Measurements from ENCODE around the gene TMTC1. TPM values are rescaled to one million over a fixed set of nuclear protein-coding genes. Genes with fewer than 3 reads are reported as not detected.

Gene TMTC1
- total RNA-seq, 1 experiment from 2014 or later, result 6.1 TPM

DNA sequence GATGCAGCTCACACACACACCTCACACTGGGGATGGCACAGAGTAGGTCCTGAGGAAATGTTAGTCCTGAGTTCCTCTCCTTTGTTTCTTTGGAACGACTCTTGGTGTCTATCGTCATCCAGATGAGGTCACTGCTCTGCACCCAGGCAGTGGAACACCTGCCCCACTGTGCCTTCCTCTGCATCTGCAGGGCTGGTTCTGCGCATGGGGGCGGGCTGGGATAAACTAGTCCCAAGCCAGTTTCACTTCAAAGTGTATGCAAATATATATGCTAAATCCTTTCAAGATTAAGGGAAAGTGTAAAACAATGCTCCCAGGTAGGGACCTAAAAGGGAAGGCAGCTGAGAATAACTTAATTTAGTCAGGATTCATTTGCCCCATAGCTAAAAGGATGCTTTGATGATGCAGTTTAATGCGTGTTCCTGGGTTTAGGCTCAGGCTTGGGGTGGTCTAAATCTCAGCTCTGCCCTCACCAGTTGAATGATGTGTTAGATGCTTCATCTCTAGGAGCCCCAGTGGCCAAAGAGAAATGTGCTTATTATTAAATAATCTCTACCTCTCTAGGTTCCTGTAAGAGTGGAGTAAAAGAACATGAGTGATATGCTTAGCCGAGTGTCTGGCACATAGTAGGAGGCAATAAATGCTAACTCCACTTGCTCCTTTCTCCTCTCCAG, 239.2 kb downstream of the TMTC1 start:
- BruUV-seq (replicated peaks), result no TSS peak

GRCh38 chr12:29543036-29543435, 240.7 kb downstream of the TMTC1 start:
- no TSS peak for BruUV-seq (replicated peaks)
- CTCF ChIA-PET, result no interaction called here
- Histone ChIP-seq H3K4me3 (ENCODE audit: low read depth, low read length, poor library complexity, severe bottlenecking) (no peak overlapping the region), H3K9me3 (ENCODE audit: low read depth, low read length, poor library complexity, severe bottlenecking) (no peaks in the 10 kb centered on the region), H3K4me1 (ENCODE audit: insufficient read depth, low read length, poor library complexity, severe bottlenecking) (no peaks in the 10 kb centered on the region), H3K27me3 (replicated peaks; ENCODE audit: insufficient read depth, low read depth, low read length, poor library complexity) (no peaks in the 10 kb centered on the region), H3K27ac (ENCODE audit: low read depth, low read length, poor library complexity, severe bottlenecking) (no peak overlapping the region), H3K36me3 (ENCODE audit: insufficient read depth, low read length, poor library complexity, severe bottlenecking) (no peaks in the 10 kb centered on the region)
- no peak for DNase-seq (ENCODE audit: low spot score)
- no peak for TF ChIP-seq CTCF (conservative IDR thresholded peaks at IDR 0.05; ENCODE audit: low read depth, low read length)
- POLR2A ChIA-PET (ENCODE audit: low non-redundant PET), result no interaction called here
- intact Hi-C loops (cut with micrococcal nuclease; ENCODE audit: unreplicated experiment), result no loop called here

More for the DNA sequence above, 239.2 kb downstream of the TMTC1 start:
- no peak overlapping the region for H3K27ac ChIP-seq (ENCODE audit: low read depth, low read length, poor library complexity, severe bottlenecking)
- POLR2A ChIA-PET (ENCODE audit: low non-redundant PET), result no interaction called here
- TF ChIP-seq EZH2 (IDR thresholded peaks at IDR 0.05; ENCODE audit: borderline replicate concordance, low read depth, low read length, poor library complexity, severe bottlenecking) (no peak), CTCF (conservative IDR thresholded peaks at IDR 0.05; ENCODE audit: low read depth, low read length) (no peak)
- CTCF ChIA-PET, result no interaction called here
- no peaks in the 10 kb centered on the region for H3K36me3 ChIP-seq (ENCODE audit: insufficient read depth, low read length, poor library complexity, severe bottlenecking)
- intact Hi-C loops (cut with micrococcal nuclease; ENCODE audit: unreplicated experiment), result no loop called here
- no peaks in the 10 kb centered on the region for H3K27me3 ChIP-seq (replicated peaks; ENCODE audit: insufficient read depth, low read depth, low read length, poor library complexity)
- H3K4me3 ChIP-seq (ENCODE audit: low read depth, low read length, poor library complexity, severe bottlenecking), result no peak overlapping the region
- H3K9me3 ChIP-seq (ENCODE audit: low read depth, low read length, poor library complexity, severe bottlenecking), result no peaks in the 10 kb centered on the region
- no peak for DNase-seq (ENCODE audit: low spot score)
- no peaks in the 10 kb centered on the region for H3K4me1 ChIP-seq (ENCODE audit: insufficient read depth, low read length, poor library complexity, severe bottlenecking)

- POLR2A ChIA-PET (ENCODE audit: low non-redundant PET), result no interaction called here
- H3K27ac ChIP-seq (ENCODE audit: low read depth, low read length, poor library complexity, severe bottlenecking), result no peak overlapping the region
- no peaks in the 10 kb centered on the region for H3K36me3 ChIP-seq (ENCODE audit: insufficient read depth, low read length, poor library complexity, severe bottlenecking)
- CTCF ChIA-PET, result no interaction called here
- TF ChIP-seq EZH2 (IDR thresholded peaks at IDR 0.05; ENCODE audit: borderline replicate concordance, low read depth, low read length, poor library complexity, severe bottlenecking) (no peak), CTCF (conservative IDR thresholded peaks at IDR 0.05; ENCODE audit: low read depth, low read length) (no peak)
- no TSS peak for BruUV-seq (replicated peaks)
- no peaks in the 10 kb centered on the region for H3K4me1 ChIP-seq (ENCODE audit: insufficient read depth, low read length, poor library complexity, severe bottlenecking)
- DNase-seq (ENCODE audit: low spot score), result no peak
- no peak overlapping the region for H3K4me3 ChIP-seq (ENCODE audit: low read depth, low read length, poor library complexity, severe bottlenecking)
- H3K27me3 ChIP-seq (replicated peaks; ENCODE audit: insufficient read depth, low read depth, low read length, poor library complexity), result peaks cover 13% of the 10 kb centered on the region
- H3K9me3 ChIP-seq (ENCODE audit: low read depth, low read length, poor library complexity, severe bottlenecking), result no peaks in the 10 kb centered on the region
- intact Hi-C loops (cut with micrococcal nuclease; ENCODE audit: unreplicated experiment), result no loop called here
Measured at GRCh38 chr12:29537298-29537697, 246.4 kb downstream of the TMTC1 start.
